Adrenal gland (tissue), 5 donors: ENCODE data around the gene OR2T34.
"Not testable (repeated sequence)": the region's sequence is repeated elsewhere in the genome, so short reads cannot be mapped to it uniquely, and the experiment has no call there.

Source experiments
- POLR2A ChIP-seq, 2 donors: fragments of 450-650 bp; IDR thresholded peaks; one replicate each; pipeline ENCODE4 v1.6.1; 2017; ENCODE audit warnings: antibody characterized with exemption in 2 of 2, mild to moderate bottlenecking in 2 of 2, moderate library complexity in 1 of 2
- TF ChIP-seq, protein P1 (sequence below), 6 experiments: fragments of 450-650 bp in 4 of 6; fragments of 200-600 bp in 2 of 6; sonication (generic) in 1 of 6; IDR thresholded peaks; 1 replicate in 5 of 6; 2 replicates in 1 of 6; pipeline versions ENCODE4 v1.5.1 to v1.8.0; 2016 to 2021; ENCODE audit warnings: antibody characterized with exemption in 6 of 6, mild to moderate bottlenecking in 2 of 6, moderate library complexity in 1 of 6
- donor health status: DM: no; HTN: no; CAD: no.

DNA sequence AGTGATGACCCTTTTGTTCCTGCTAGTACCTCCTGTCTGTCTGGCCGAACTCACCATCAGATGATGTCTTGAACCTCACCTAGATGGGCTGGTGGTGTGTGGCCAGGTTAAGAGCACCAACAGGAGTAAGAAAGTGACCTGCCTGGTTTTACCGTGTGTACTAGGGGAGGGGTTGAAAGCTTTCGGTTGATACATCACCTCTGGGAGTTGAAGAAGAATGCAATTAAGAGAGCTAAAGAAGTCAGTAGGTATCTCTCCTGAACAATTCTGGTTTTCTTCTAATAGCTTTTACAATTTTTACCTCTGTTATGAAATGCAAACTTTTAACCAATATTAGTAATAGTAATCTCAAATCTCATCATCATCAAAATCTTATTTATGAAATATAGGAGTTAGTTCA, 11.9 kb downstream of the OR2T34 start, which contains the start of gene OR2T29:
- TF ChIP-seq, protein P1, sequence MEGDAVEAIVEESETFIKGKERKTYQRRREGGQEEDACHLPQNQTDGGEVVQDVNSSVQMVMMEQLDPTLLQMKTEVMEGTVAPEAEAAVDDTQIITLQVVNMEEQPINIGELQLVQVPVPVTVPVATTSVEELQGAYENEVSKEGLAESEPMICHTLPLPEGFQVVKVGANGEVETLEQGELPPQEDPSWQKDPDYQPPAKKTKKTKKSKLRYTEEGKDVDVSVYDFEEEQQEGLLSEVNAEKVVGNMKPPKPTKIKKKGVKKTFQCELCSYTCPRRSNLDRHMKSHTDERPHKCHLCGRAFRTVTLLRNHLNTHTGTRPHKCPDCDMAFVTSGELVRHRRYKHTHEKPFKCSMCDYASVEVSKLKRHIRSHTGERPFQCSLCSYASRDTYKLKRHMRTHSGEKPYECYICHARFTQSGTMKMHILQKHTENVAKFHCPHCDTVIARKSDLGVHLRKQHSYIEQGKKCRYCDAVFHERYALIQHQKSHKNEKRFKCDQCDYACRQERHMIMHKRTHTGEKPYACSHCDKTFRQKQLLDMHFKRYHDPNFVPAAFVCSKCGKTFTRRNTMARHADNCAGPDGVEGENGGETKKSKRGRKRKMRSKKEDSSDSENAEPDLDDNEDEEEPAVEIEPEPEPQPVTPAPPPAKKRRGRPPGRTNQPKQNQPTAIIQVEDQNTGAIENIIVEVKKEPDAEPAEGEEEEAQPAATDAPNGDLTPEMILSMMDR (IDR thresholded peaks at IDR 0.05): not testable (repeated sequence)
- TF ChIP-seq POLR2A (IDR thresholded peaks at IDR 0.05): not testable (repeated sequence)
